GM23248 (cell line): ENCODE measurements around the gene RTTN.

Experiments
- EZH2 ChIP-seq: fragments of 200-600 bp; sonication (generic); IDR thresholded peaks from 2 replicates; pipeline ENCODE4 v1.6.1; 2018; ENCODE audit warnings: antibody characterized with exemption, mild to moderate bottlenecking; ENCODE audit not compliant: insufficient read depth, poor library complexity, severe bottlenecking
- EZH2phosphoT487 ChIP-seq: fragments of 200-600 bp; sonication (generic); IDR thresholded peaks from 2 replicates; pipeline ENCODE4 v1.6.1; 2018; ENCODE audit warnings: antibody characterized with exemption, moderate library complexity, mild to moderate bottlenecking, low read depth; ENCODE audit not compliant: insufficient read depth

- no peak for TF ChIP-seq EZH2
- TF ChIP-seq EZH2phosphoT487: no peak
Measured at GRCh38 chr18:70221915-70222278, 16.4 kb upstream of the RTTN start.
